CD4-positive, alpha-beta T cell (primary cell): ENCODE measurements around the gene ANXA10. TPM values are rescaled to one million over a fixed set of nuclear protein-coding genes. Genes with fewer than 3 reads are reported as not detected.

Source experiments
- ATAC-seq: fragments of 200-7000 bp; cut with Tn5 transposase; one replicate; pipeline ENCODE4 v1.10.0; 2022; ENCODE audit warnings: mild to moderate bottlenecking; ENCODE audit not compliant: poor library complexity
- CTCF ChIA-PET: fragments of 350-600 bp; sonication (Branson Sonifier 250); formaldehyde crosslinking; loops from one replicate; lab custom pipeline; 2021; ENCODE audit warnings: antibody characterized with exemption, inconsistent platforms; lab: Charles Lee
- POLR2A ChIA-PET: fragments of 350-600 bp; sonication (Branson Sonifier 250); formaldehyde crosslinking; loops from one replicate; lab custom pipeline; 2021; ENCODE audit warnings: antibody characterized with exemption, inconsistent platforms; lab: Charles Lee
- DNase-seq, 14 experiments: peaks; one replicate each; pipeline ENCODE4 v3.0.0-alpha.2; 2013 to 2020; ENCODE audit warnings: mixed read lengths in 2 of 14
- H3K27ac ChIP-seq, 2 donors: one replicate each; pipeline versions ENCODE4 v1.5.1 to v1.7.0; 2013; ENCODE audit warnings: low read length in 2 of 2, low read depth in 1 of 2, mild to moderate bottlenecking in 1 of 2
- H3K27me3 ChIP-seq, 2 experiments: 1 replicate in 1 of 2; 2 replicates in 1 of 2; pipeline versions ENCODE4 v1.6.1 to v1.7.0; 2013; ENCODE audit warnings: low read length in 2 of 2, control low read depth in 1 of 2, mild to moderate bottlenecking in 1 of 2, moderate library complexity in 1 of 2; ENCODE audit not compliant: insufficient read depth in 2 of 2, control insufficient read depth in 1 of 2
- H3K36me3 ChIP-seq: one replicate; pipeline ENCODE4 v1.6.1; 2013; ENCODE audit warnings: low read length, control low read depth; ENCODE audit not compliant: insufficient read depth
- H3K4me1 ChIP-seq: one replicate; pipeline ENCODE4 v1.6.1; 2013; ENCODE audit warnings: low read length, control low read depth; ENCODE audit not compliant: insufficient read depth
- H3K4me3 ChIP-seq: one replicate; pipeline ENCODE4 v1.5.1; 2013; ENCODE audit warnings: mild to moderate bottlenecking, low read length, moderate library complexity
- H3K9me3 ChIP-seq, 2 experiments: 1 replicate in 1 of 2; 2 replicates in 1 of 2; pipeline versions ENCODE4 v1.6.1 to v1.7.0; 2013; ENCODE audit warnings: low read length in 2 of 2, mild to moderate bottlenecking in 2 of 2, control low read depth in 1 of 2, moderate library complexity in 1 of 2; ENCODE audit not compliant: control insufficient read depth in 1 of 2, insufficient read depth in 1 of 2
- H3K27ac Mint-ChIP-seq: one replicate; pipeline ENCODE4 v1.8.0; 2020; ENCODE audit warnings: mixed read lengths
- H3K27me3 Mint-ChIP-seq: one replicate; pipeline ENCODE4 v1.8.0; 2021; ENCODE audit warnings: mixed read lengths
- H3K36me3 Mint-ChIP-seq: one replicate; pipeline ENCODE4 v1.8.0; 2021; ENCODE audit warnings: low read depth, mixed read lengths
- H3K4me1 Mint-ChIP-seq: one replicate; pipeline ENCODE4 v1.8.0; 2021; ENCODE audit warnings: low read depth, mixed read lengths
- H3K4me3 Mint-ChIP-seq: one replicate; pipeline ENCODE4 v1.8.0; 2020; ENCODE audit warnings: mild to moderate bottlenecking, mixed read lengths
- H3K9me3 Mint-ChIP-seq: one replicate; pipeline ENCODE4 v1.8.0; 2020; ENCODE audit warnings: mixed read lengths
- intact Hi-C, 2 experiments: fragments of 100-400 bp; cut with DNase I in 1 of 2; cut with micrococcal nuclease in 1 of 2; formaldehyde crosslinking; loops; one replicate each; pipeline versions ENCODE4 v1.15.1 to v1.9.0; 2023 to 2025; cut with DNase I, micrococcal nuclease
- total RNA-seq, 174 experiments: library from RNA in 2 of 174; stranded (reverse) in 2 of 174; gene quantifications; one replicate each; pipeline ENCODE4 v1.2.3 and lab custom pipeline; 2021 to 2026
- TF ChIP-seq, protein P1 (sequence below): fragments of 200-600 bp; IDR thresholded peaks from one replicate; pipeline ENCODE4 v1.8.0; 2022; ENCODE audit warnings: antibody characterized with exemption, mild to moderate bottlenecking

Gene ANXA10
- total RNA-seq, 2 experiments from 2014 or later = not detected

DNA sequence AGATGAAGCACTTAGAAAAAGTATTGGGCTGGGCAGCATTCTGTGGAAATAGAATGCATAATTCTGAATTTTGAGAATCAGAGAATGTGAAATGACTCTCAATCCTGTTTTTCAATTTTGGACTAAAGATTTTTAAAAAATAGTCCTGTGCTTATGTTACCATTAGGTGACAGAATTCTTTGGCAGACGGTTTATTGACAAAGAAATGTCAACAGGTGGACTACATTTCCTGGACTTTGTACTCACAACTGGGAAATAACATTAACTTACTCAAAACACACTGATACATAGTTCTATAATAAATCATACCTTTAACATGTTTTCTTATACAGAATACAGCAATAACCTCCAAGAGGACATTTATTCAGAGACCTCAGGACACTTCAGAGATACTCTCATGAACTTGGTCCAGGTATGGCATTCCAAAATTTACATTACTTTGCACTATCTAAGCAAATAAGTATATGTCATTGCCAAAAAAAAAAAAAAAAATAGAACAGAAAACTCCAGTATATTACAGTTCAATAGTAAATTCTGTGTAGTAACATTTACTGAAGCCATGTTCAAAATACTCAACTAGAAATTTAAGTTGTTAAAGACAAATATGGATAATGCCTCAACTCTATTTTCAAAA is 72.7 kb downstream of the ANXA10 start:
- Mint-ChIP-seq H3K9me3 (peaks cover 12% of the 10 kb centered on the region), H3K4me3 (no peak overlapping the region), H3K4me1 (no peaks in the 10 kb centered on the region), H3K27me3 (peaks cover 18% of the 10 kb centered on the region), H3K27ac (no peak overlapping the region), H3K36me3 (no peaks in the 10 kb centered on the region)
- ATAC-seq = no peak
- ChIA-PET POLR2A (no interaction called here), CTCF (no interaction called here)
- H3K36me3 ChIP-seq = no peaks in the 10 kb centered on the region
- TF ChIP-seq, protein P1, sequence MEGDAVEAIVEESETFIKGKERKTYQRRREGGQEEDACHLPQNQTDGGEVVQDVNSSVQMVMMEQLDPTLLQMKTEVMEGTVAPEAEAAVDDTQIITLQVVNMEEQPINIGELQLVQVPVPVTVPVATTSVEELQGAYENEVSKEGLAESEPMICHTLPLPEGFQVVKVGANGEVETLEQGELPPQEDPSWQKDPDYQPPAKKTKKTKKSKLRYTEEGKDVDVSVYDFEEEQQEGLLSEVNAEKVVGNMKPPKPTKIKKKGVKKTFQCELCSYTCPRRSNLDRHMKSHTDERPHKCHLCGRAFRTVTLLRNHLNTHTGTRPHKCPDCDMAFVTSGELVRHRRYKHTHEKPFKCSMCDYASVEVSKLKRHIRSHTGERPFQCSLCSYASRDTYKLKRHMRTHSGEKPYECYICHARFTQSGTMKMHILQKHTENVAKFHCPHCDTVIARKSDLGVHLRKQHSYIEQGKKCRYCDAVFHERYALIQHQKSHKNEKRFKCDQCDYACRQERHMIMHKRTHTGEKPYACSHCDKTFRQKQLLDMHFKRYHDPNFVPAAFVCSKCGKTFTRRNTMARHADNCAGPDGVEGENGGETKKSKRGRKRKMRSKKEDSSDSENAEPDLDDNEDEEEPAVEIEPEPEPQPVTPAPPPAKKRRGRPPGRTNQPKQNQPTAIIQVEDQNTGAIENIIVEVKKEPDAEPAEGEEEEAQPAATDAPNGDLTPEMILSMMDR = no peak
- H3K4me3 ChIP-seq = no peak overlapping the region
- no peak for DNase-seq
- H3K27me3 ChIP-seq = no peaks in the 10 kb centered on the region
- H3K4me1 ChIP-seq = no peaks in the 10 kb centered on the region
- no peak overlapping the region for H3K27ac ChIP-seq
- intact Hi-C loops = no loop called here
- no peaks in the 10 kb centered on the region for H3K9me3 ChIP-seq

DNA sequence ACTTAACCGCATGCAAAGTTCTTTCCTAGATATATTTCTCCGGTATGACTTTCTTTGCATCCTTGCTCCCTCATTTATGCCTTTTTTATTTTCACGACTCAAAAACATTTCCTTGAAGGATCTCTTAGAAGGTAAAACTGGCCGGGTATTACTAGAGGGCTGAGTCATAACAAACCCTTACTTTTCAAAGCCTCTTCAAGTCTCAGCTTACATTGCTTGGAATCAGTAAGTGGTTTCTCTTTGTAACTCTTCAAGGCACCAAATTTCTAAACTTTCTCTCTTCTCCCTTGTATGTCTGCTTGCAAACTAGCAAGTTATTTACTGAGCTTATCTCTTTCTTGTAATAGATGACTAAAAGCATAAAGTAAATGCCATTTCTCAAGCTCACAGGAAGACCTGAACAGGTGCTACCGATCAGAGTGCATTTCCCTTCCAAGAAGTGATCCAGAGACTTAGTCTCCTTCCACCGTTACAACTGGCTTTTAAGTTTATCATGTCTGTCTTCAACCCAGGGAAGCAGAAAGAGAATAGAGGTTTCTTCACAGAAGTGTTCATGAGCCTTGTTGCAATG is 75.5 kb downstream of the ANXA10 start:
- TF ChIP-seq, protein P1 = no peak
- no peaks in the 10 kb centered on the region for H3K36me3 Mint-ChIP-seq
- H3K4me3 Mint-ChIP-seq = no peak overlapping the region
- H3K27ac Mint-ChIP-seq = no peak overlapping the region
- Histone ChIP-seq H3K4me3 (no peak overlapping the region), H3K27me3 (no peaks in the 10 kb centered on the region), H3K9me3 (no peaks in the 10 kb centered on the region), H3K27ac (no peak overlapping the region), H3K4me1 (no peaks in the 10 kb centered on the region), H3K36me3 (no peaks in the 10 kb centered on the region)
- POLR2A ChIA-PET = no interaction called here
- no peak for ATAC-seq
- peaks cover 7% of the 10 kb centered on the region for H3K27me3 Mint-ChIP-seq
- no peak for DNase-seq
- intact Hi-C loops = no loop called here
- CTCF ChIA-PET = no interaction called here
- H3K4me1 Mint-ChIP-seq = no peaks in the 10 kb centered on the region
- H3K9me3 Mint-ChIP-seq = no peaks in the 10 kb centered on the region

DNA sequence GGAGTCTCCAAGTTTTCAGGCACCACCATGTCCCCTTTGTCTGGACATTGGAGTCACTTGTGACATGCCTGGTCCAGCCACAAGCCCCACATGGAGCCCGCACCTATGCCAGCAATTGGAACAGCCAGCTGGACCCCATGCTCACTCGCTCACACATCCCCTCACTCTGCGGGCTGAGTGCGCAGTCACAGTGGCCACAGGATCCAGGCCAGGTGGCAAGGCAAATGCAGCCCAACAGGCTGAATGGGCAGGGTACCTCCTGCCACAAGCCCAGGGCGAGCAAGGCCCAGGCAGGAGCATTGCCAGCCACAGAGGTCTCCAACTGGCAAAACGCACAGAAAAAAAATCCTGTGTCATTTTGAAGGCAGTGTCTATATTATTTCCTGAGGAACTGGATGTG is 82.0 kb downstream of the ANXA10 start:
- intact Hi-C loops = no loop called here
- H3K4me3 Mint-ChIP-seq = no peak overlapping the region
- H3K27me3 Mint-ChIP-seq = no peaks in the 10 kb centered on the region
- H3K4me1 Mint-ChIP-seq = no peaks in the 10 kb centered on the region
- Histone ChIP-seq H3K36me3 (no peaks in the 10 kb centered on the region), H3K4me3 (no peak overlapping the region), H3K4me1 (no peaks in the 10 kb centered on the region), H3K9me3 (no peaks in the 10 kb centered on the region), H3K27me3 (no peaks in the 10 kb centered on the region), H3K27ac (no peak overlapping the region)
- no peak overlapping the region for H3K27ac Mint-ChIP-seq
- DNase-seq (no peak), ATAC-seq (no peak)
- TF ChIP-seq, protein P1 = no peak
- no peaks in the 10 kb centered on the region for H3K36me3 Mint-ChIP-seq
- ChIA-PET CTCF (no interaction called here), POLR2A (no interaction called here)
- no peaks in the 10 kb centered on the region for H3K9me3 Mint-ChIP-seq
